Hepatocyte (in vitro differentiated cells): ENCODE measurements around the gene MSL3. TPM values are rescaled to one million over a fixed set of nuclear protein-coding genes. Genes with fewer than 3 reads are reported as not detected.

Experiments used
- DNase-seq: peaks from one replicate; pipeline ENCODE4 v3.0.0-alpha.2; 2016; ENCODE audit warnings: low spot score
- H2AFZ ChIP-seq: fragments of 200-600 bp; sonication (generic); 2 replicates; pipeline ENCODE4 v1.6.0; 2016; ENCODE audit warnings: antibody characterized with exemption, mild to moderate bottlenecking
- H3K27ac ChIP-seq: fragments of 200-600 bp; sonication (generic); 2 replicates; pipeline ENCODE4 v1.5.1; 2016; ENCODE audit warnings: mild to moderate bottlenecking
- H3K27me3 ChIP-seq: fragments of 200-600 bp; sonication (generic); 2 replicates; pipeline ENCODE4 v1.6.1; 2016
- H3K36me3 ChIP-seq: fragments of 200-600 bp; sonication (generic); replicated peaks from 2 replicates; pipeline ENCODE4 v1.5.1; 2016; ENCODE audit warnings: low read depth; ENCODE audit not compliant: insufficient read depth
- H3K4me1 ChIP-seq: fragments of 200-600 bp; sonication (generic); 2 replicates; pipeline ENCODE4 v1.5.1; 2016; ENCODE audit warnings: mild to moderate bottlenecking, moderate library complexity; ENCODE audit not compliant: insufficient read depth
- H3K4me2 ChIP-seq: fragments of 200-600 bp; sonication (generic); 2 replicates; pipeline ENCODE4 v1.6.0; 2016
- H3K4me3 ChIP-seq: fragments of 200-600 bp; sonication (generic); 2 replicates; pipeline ENCODE4 v1.5.1; 2016; ENCODE audit warnings: mild to moderate bottlenecking
- H3K79me2 ChIP-seq: fragments of 200-600 bp; sonication (generic); 2 replicates; pipeline ENCODE4 v1.6.0; 2017; ENCODE audit warnings: mild to moderate bottlenecking
- H3K9me2 ChIP-seq: fragments of 200-600 bp; sonication (generic); replicated peaks from 2 replicates; pipeline ENCODE4 v1.6.0; 2017; ENCODE audit warnings: mild to moderate bottlenecking; ENCODE audit not compliant: insufficient read depth
- H3K9me3 ChIP-seq: fragments of 200-600 bp; sonication (generic); 2 replicates; pipeline ENCODE4 v1.5.1; 2016; ENCODE audit warnings: low read depth, mild to moderate bottlenecking
- H4K20me1 ChIP-seq: fragments of 200-600 bp; sonication (generic); 2 replicates; pipeline ENCODE4 v1.6.0; 2016; ENCODE audit warnings: mild to moderate bottlenecking; ENCODE audit not compliant: insufficient read depth, poor library complexity, severe bottlenecking
- CTCF ChIP-seq: fragments of 200-600 bp; sonication (generic); IDR thresholded peaks from 2 replicates; pipeline ENCODE4 v1.5.1; 2016; ENCODE audit warnings: antibody characterized with exemption, mild to moderate bottlenecking; ENCODE audit not compliant: poor library complexity
- EZH2 ChIP-seq: fragments of 200-600 bp; sonication (generic); IDR thresholded peaks from 2 replicates; pipeline ENCODE4 v1.6.1; 2016; ENCODE audit warnings: antibody characterized with exemption, mild to moderate bottlenecking, borderline replicate concordance
- EZH2phosphoT487 ChIP-seq: fragments of 200-600 bp; sonication (generic); IDR thresholded peaks from one replicate; pipeline ENCODE4 v1.6.1; 2018; ENCODE audit warnings: antibody characterized with exemption, mild to moderate bottlenecking, low read depth, moderate library complexity; ENCODE audit not compliant: unreplicated experiment, severe bottlenecking
- WGBS: methylation state at CpG from one replicate; pipeline ENCODE4 v1.1.6; 2016; ENCODE audit warnings: low lambda C conversion rate; ENCODE audit errors: missing lambda C conversion rate; 5-methylcytosine and 5-hydroxymethylcytosine counted together
- polyA plus RNA-seq: library from polyadenylated mRNA; unstranded; fragments of >200 nt; fragmentation: Nextera tagmentation; extraction: Ambion mirVana; gene quantifications from 2 replicates; pipeline ENCODE4 v1.2.1, GENCODE V29; 2016
- total RNA-seq: library from RNA; depleted of rRNA; stranded (reverse); fragments of >200 nt; gene quantifications from 2 replicates; pipeline ENCODE4 v1.2.3, GENCODE V29; 2014

The MSL3 gene
- total and polyA plus RNA-seq, 2 experiments from 2014 or later: 13.3 to 17.8 TPM

- H2AFZ ChIP-seq: peak overlapping the region; percentile 75
- peak overlapping the region; percentile 84 for H3K27ac ChIP-seq
- no peaks in the 10 kb centered on the region for H3K27me3 ChIP-seq
- no peaks in the 10 kb centered on the region for H3K9me2 ChIP-seq
- peak overlapping the region; percentile 83 for H3K4me2 ChIP-seq
- H4K20me1 ChIP-seq: no peaks in the 10 kb centered on the region
- no peaks in the 10 kb centered on the region for H3K4me1 ChIP-seq
- TF ChIP-seq CTCF: no peak
- no peak for TF ChIP-seq EZH2
- no peak for TF ChIP-seq EZH2phosphoT487
- peaks cover 4% of the 10 kb centered on the region for H3K36me3 ChIP-seq
- H3K9me3 ChIP-seq: no peaks in the 10 kb centered on the region
- peak overlapping the region; percentile 59 for H3K4me3 ChIP-seq
- DNase-seq: no peak
- WGBS: 45% methylated on average over 7 of the region's 7 CpGs
- peaks cover 10% of the 10 kb centered on the region for H3K79me2 ChIP-seq
Observed at GRCh38 chrX:11759172-11759460, 1.1 kb downstream of the MSL3 start.

- Histone ChIP-seq H3K4me3 (peak overlapping the region; percentile 31), H3K27ac (no peak overlapping the region), H3K4me2 (peak overlapping the region; percentile 83), H3K27me3 (no peaks in the 10 kb centered on the region), H3K9me2 (no peaks in the 10 kb centered on the region), H3K36me3 (peaks cover 4% of the 10 kb centered on the region), H4K20me1 (no peaks in the 10 kb centered on the region), H3K4me1 (no peaks in the 10 kb centered on the region), H3K79me2 (peaks cover 10% of the 10 kb centered on the region), H2AFZ (peak overlapping the region; percentile 42), H3K9me3 (no peaks in the 10 kb centered on the region)
- TF ChIP-seq EZH2 (no peak), CTCF (no peak), EZH2phosphoT487 (no peak)
- WGBS: 36% methylated on average over 13 of the region's 13 CpGs
- peak; percentile 90 for DNase-seq
Observed at GRCh38 chrX:11759461-11760311, 1.6 kb downstream of the MSL3 start.

GRCh38 chrX:11760958-11761357 lies 2.9 kb downstream of the MSL3 start:
- Histone ChIP-seq H3K79me2 (peaks cover 10% of the 10 kb centered on the region), H3K4me3 (no peak overlapping the region), H3K4me1 (no peaks in the 10 kb centered on the region), H4K20me1 (no peaks in the 10 kb centered on the region), H2AFZ (no peak overlapping the region), H3K9me2 (no peaks in the 10 kb centered on the region), H3K9me3 (no peaks in the 10 kb centered on the region), H3K4me2 (no peak overlapping the region), H3K27ac (no peak overlapping the region), H3K36me3 (peaks cover 4% of the 10 kb centered on the region), H3K27me3 (no peaks in the 10 kb centered on the region)
- DNase-seq: no peak
- TF ChIP-seq EZH2phosphoT487: no peak
- no peak for TF ChIP-seq CTCF
- no peak for TF ChIP-seq EZH2
- WGBS: 72% methylated on average over 3 of the region's 3 CpGs
